GM11168 (cell line): ENCODE measurements around the gene MPV17L.
"Not testable (repeated sequence)": the region's sequence is repeated elsewhere in the genome, so short reads cannot be mapped to it uniquely, and the experiment has no call there.

Experiments used
- in situ Hi-C: fragments of 300-500 bp; cut with MboI; formaldehyde crosslinking; loops from one replicate; pipeline ENCODE4 v1.12.0; 2022; ENCODE audit warnings: low sequenced_read_pairs; ENCODE audit not compliant: unreplicated experiment

Gene MPV17L

GRCh38 chr16:15446901-15447300, 51.3 kb downstream of the MPV17L start:
- in situ Hi-C loops: no loop called here

GRCh38 chr16:15450624-15451023, 55.1 kb downstream of the MPV17L start:
- in situ Hi-C loops: no loop called here

- in situ Hi-C loops: no loop called here
Observed at GRCh38 chr16:15451098-15451731, 55.7 kb downstream of the MPV17L start.

GRCh38 chr16:15452246-15452855, 56.8 kb downstream of the MPV17L start:
- in situ Hi-C loops: no loop called here

GRCh38 chr16:15453296-15453695, 57.7 kb downstream of the MPV17L start:
- in situ Hi-C loops: not testable (repeated sequence)

GRCh38 chr16:15454933-15455332, 59.4 kb downstream of the MPV17L start:
- in situ Hi-C loops: not testable (repeated sequence)

GRCh38 chr16:15457400-15457799, 61.8 kb downstream of the MPV17L start:
- in situ Hi-C loops: no loop called here

GRCh38 chr16:15457958-15458357, 62.4 kb downstream of the MPV17L start:
- in situ Hi-C loops: no loop called here

- in situ Hi-C loops: no loop called here
Observed at GRCh38 chr16:15459791-15460190, 64.2 kb downstream of the MPV17L start.

- in situ Hi-C loops: no loop called here
Observed at GRCh38 chr16:15460601-15461000, 65.0 kb downstream of the MPV17L start.

- in situ Hi-C loops: no loop called here
Observed at GRCh38 chr16:15461376-15461775, 65.8 kb downstream of the MPV17L start.
